ENCODE data around the gene XYLB.

The XYLB gene

DNA sequence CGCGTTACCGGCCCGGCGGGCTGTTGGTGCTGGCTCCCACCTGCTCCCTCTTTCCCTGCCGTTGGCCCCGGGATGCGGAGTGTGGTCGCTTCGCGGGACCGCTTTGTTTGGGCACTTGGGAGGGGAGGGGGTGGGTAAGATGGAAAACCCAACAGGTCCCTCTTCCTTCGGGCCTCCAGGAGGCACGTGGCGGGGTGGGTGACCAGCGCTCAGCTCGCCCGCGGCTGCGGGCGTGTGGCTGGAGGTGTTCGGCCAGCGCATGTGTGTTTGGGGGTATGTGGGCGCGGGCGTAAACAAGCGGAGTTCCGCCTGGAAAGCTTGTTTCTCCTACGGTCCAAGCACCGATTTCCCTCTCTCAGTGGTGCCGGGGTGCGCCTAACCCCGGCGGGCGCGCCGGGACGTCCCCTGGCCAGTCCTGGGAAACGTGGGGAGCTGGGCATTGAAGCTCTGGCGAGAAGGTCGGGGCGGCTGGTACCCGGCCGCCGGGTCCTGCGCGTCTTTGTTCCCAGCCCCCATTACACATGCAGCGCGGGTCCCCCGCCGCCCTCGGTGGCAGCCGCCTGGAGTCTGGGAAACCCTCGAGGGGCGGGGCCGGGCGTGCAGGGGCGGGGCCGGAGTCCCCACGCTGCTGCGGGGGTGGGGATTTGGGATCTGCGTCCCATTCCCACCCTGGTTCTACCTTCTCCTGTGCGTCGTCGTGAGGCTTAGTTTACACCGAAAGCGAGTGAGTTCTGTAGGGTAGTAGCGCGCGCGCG lies 108.5 kb downstream of the XYLB start:
- peak in 1 of 2 donors; percentile 14 for DNase-seq (ENCODE audit: low read depth in 2 of 2)

- no peak for DNase-seq (ENCODE audit: low read depth in 2 of 2)
Measured at GRCh38 chr3:38455639-38456430, 109.2 kb downstream of the XYLB start.

- DNase-seq (ENCODE audit: low read depth in 2 of 2) = no peak
Measured at GRCh38 chr3:38457111-38458003, 110.8 kb downstream of the XYLB start.

DNA sequence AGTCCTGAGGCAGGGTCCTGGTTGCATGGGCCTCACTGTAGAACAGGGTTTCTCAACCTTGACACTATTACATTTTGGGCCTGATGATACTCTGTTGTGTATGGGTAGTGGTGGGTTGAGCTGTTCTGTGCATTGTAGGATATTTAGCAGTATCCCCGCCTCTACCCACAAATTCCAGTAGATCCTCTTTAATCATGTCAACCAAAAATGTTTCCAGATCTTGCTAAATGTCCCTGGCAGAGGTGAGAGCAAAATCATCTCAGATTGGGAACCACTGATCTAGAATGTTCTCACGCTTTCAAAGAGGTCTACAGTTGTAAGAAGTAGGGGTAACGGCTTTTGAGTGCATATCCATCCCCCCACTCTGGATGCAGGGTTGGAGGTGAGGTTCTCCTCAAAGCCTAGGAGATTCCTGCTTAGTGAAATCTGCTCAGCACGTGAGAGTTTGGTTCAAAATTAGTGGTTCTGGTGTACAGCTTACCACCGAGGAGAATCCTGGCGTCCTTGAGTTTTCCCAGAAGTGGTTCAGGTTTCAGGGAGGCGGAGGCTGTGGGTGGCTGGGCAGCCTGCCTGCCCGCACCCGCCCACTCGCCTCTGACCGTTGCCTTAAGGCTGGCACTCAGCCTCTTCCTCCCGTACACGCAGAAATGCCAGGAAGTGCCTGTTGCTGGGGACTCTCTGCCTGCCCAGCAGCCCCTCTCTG lies 112.4 kb downstream of the XYLB start:
- DNase-seq (ENCODE audit: low read depth in 2 of 2) = no peak

- no peak for DNase-seq (ENCODE audit: low read depth in 2 of 2)
Measured at GRCh38 chr3:38459499-38460048, 113.0 kb downstream of the XYLB start.

DNA sequence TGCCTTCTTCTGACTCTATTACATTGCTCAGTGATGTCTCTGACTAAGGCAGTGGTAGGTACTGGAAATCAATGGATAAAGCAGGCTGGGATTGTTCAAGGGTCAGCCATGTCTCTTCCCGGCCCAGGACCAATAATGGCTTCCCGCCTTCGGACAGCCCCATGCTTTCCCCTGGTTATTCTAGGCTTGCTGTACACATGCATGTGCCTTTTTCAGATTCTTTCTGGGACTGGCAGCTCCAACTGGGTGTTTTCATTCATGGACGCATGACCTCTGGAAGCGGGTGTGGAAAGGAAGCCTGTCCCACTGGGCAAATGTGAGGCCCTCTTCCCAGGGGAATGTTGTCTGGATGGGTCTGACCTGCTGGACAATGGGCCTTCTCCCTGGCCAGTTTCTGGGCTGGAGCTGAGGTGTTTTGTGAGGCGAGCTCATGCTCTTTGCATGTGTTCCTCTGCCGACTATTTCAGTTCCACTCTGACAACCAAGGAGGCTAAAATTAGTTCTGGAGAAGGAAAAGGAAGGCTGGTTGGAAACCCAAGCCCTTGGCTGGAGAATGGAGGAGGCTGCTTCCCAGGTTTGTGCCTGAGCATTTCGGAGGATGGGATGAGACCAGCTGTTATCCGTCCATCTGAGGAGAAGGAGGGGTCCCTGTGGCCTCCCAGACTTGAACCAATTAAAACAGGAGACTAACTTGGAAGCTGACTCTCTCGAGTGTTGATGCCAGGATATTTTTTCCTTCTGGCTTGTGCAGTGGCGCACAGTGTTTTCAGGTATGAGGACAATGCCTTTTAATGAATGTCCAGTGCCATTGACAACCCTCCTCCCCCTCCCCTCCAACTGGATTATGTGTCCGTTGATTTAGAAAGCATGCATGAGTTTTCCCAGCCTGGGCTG lies 114.0 kb downstream of the XYLB start:
- no peak for DNase-seq (ENCODE audit: low read depth in 2 of 2)

All from stimulated activated CD4-positive, alpha-beta T cell treated with anti-CD3 and anti-CD28 coated beads, Interleukin-15, amount 100 ng/mL, for 48 hours (primary cell).